IMR-90 (cell line): Measurements from ENCODE around the gene MRE11. TPM values are rescaled to one million over a fixed set of nuclear protein-coding genes. Genes with fewer than 3 reads are reported as not detected.

ENCODE experiments used
- ATAC-seq: fragments of 200-7000 bp; cut with Tn5 transposase; 2 replicates; pipeline ENCODE4 v1.9.1; 2020; ENCODE audit warnings: low read depth, mild to moderate bottlenecking, moderate library complexity
- BruUV-seq: library from RNA; stranded (reverse); fragments of 400-500 nt; replicated peaks from 2 replicates; lab custom pipeline; 2021; lab: Mats Ljungman, UMichigan
- CTCF ChIA-PET: fragments of 300-600 bp; formaldehyde crosslinking; extraction: SDS; loops from one replicate; lab custom pipeline; 2021; ENCODE audit warnings: antibody characterized with exemption; lab: Yijun Ruan, JAX
- POLR2A ChIA-PET: fragments of 300-600 bp; sonication (Branson Sonifier 250); formaldehyde crosslinking; loops from one replicate; lab custom pipeline; 2022; ENCODE audit warnings: antibody characterized with exemption; ENCODE audit not compliant: unreplicated experiment; lab: Charles Lee
- DNase-seq: peaks from one replicate; pipeline ENCODE4 v3.0.0; 2013
- H2AFZ ChIP-seq: replicated peaks from 2 replicates; pipeline ENCODE3; 2013; ENCODE audit warnings: low read length, mild to moderate bottlenecking; ENCODE audit not compliant: poor library complexity
- H2AK5ac ChIP-seq: 2 replicates; pipeline ENCODE4 v1.6.1; 2013; ENCODE audit warnings: low read depth, low read length, inconsistent platforms
- H2AK9ac ChIP-seq: replicated peaks from 2 replicates; pipeline ENCODE3; 2013; ENCODE audit warnings: mild to moderate bottlenecking, low read depth, low read length, moderate library complexity; ENCODE audit not compliant: poor library complexity
- H2BK120ac ChIP-seq: 2 replicates; pipeline ENCODE4 v1.6.1; 2013; ENCODE audit warnings: low read depth, low read length, inconsistent platforms
- H2BK15ac ChIP-seq: 3 replicates; pipeline ENCODE4 v1.6.1; 2013; ENCODE audit warnings: low read depth, low read length, inconsistent platforms
- H2BK20ac ChIP-seq: 2 replicates; pipeline ENCODE4 v1.6.1; 2013; ENCODE audit warnings: low read depth, mild to moderate bottlenecking, inconsistent platforms, low read length, moderate library complexity
- H2BK5ac ChIP-seq: 2 replicates; pipeline ENCODE4 v1.6.1; 2013; ENCODE audit warnings: mild to moderate bottlenecking, low read depth, low read length, inconsistent platforms; ENCODE audit not compliant: poor library complexity, severe bottlenecking
- H3K14ac ChIP-seq: replicated peaks from 2 replicates; pipeline ENCODE4 v1.6.1; 2013; ENCODE audit warnings: low read depth, low read length, inconsistent platforms
- H3K18ac ChIP-seq: 2 replicates; pipeline ENCODE4 v1.6.1; 2013; ENCODE audit warnings: low read depth, low read length, control low read depth
- H3K23ac ChIP-seq: 2 replicates; pipeline ENCODE4 v1.6.1; 2013; ENCODE audit warnings: low read depth, low read length, inconsistent platforms
- H3K27ac ChIP-seq: 2 replicates; pipeline ENCODE4 v1.5.1; 2013; ENCODE audit warnings: mild to moderate bottlenecking, control low read depth, low read length; ENCODE audit not compliant: insufficient read depth
- H3K27me3 ChIP-seq: 2 replicates; pipeline ENCODE4 v1.6.1; 2013; ENCODE audit warnings: low read length; ENCODE audit not compliant: control insufficient read depth, insufficient read depth
- H3K36me3 ChIP-seq: 2 replicates; pipeline ENCODE4 v1.6.1; 2013; ENCODE audit warnings: low read length, mixed read lengths; ENCODE audit not compliant: control insufficient read depth, insufficient read depth
- H3K4ac ChIP-seq: 2 replicates; pipeline ENCODE4 v1.6.1; 2013; ENCODE audit warnings: low read depth, low read length, inconsistent platforms
- H3K4me1 ChIP-seq: 2 replicates; pipeline ENCODE4 v1.6.1; 2013; ENCODE audit warnings: low read length, mixed read lengths; ENCODE audit not compliant: control insufficient read depth, insufficient read depth
- H3K4me2 ChIP-seq: 2 replicates; pipeline ENCODE4 v1.6.1; 2013; ENCODE audit warnings: low read depth, mild to moderate bottlenecking, control low read depth, low read length, moderate library complexity
- H3K4me3 ChIP-seq: 2 replicates; pipeline ENCODE4 v1.5.1; 2013; ENCODE audit warnings: low read depth, mild to moderate bottlenecking, control low read depth, low read length, moderate library complexity; ENCODE audit not compliant: insufficient read depth
- H3K56ac ChIP-seq: 2 replicates; pipeline ENCODE4 v1.6.1; 2013; ENCODE audit warnings: low read length, inconsistent platforms; ENCODE audit not compliant: insufficient read depth; ENCODE audit errors: extremely low read depth
- H3K79me1 ChIP-seq, 2 experiments: 2 replicates each; pipeline ENCODE4 v1.6.1; 2013; ENCODE audit warnings: low read length in 2 of 2, inconsistent platforms in 1 of 2, low read depth in 1 of 2
- H3K9ac ChIP-seq: 2 replicates; pipeline ENCODE4 v1.6.1; 2013; ENCODE audit warnings: low read depth, low read length, control low read depth
- H3K9me1 ChIP-seq: 2 replicates; pipeline ENCODE4 v1.6.1; 2013; ENCODE audit warnings: low read length, inconsistent platforms; ENCODE audit not compliant: insufficient read depth
- H3K9me3 ChIP-seq: 2 replicates; pipeline ENCODE4 v1.6.1; 2013; ENCODE audit warnings: low read length; ENCODE audit not compliant: control insufficient read depth, insufficient read depth
- H4K20me1 ChIP-seq: 2 replicates; pipeline ENCODE4 v1.6.1; 2013; ENCODE audit warnings: low read length, inconsistent platforms; ENCODE audit not compliant: insufficient read depth
- H4K5ac ChIP-seq: 2 replicates; pipeline ENCODE4 v1.6.1; 2013; ENCODE audit warnings: mild to moderate bottlenecking, low read depth, low read length, control low read depth
- H4K8ac ChIP-seq, 2 experiments: 2 replicates each; pipeline ENCODE4 v1.6.1; 2013; ENCODE audit warnings: low read depth in 2 of 2, low read length in 2 of 2, control low read depth in 1 of 2, inconsistent platforms in 1 of 2
- H4K91ac ChIP-seq: 2 replicates; pipeline ENCODE4 v1.6.1; 2013; ENCODE audit warnings: low read depth, low read length, inconsistent platforms; ENCODE audit not compliant: insufficient read depth
- BHLHE40 ChIP-seq: fragments of 150-350 bp; IDR thresholded peaks from 2 replicates; pipeline ENCODE4 v1.6.1; 2016; ENCODE audit warnings: mild to moderate bottlenecking, low read depth, low read length
- CEBPB ChIP-seq: IDR thresholded peaks from 2 replicates; pipeline ENCODE4 v1.6.1; 2012; ENCODE audit warnings: low read depth, low read length, improper control_type of control experiment
- CTCF ChIP-seq: conservative IDR thresholded peaks from 2 replicates; pipeline ENCODE4 v1.5.1; 2012; ENCODE audit warnings: mild to moderate bottlenecking, low read depth, low read length, improper control_type of control experiment
- FOS ChIP-seq: fragments of 150-350 bp; IDR thresholded peaks from 2 replicates; pipeline ENCODE4 v1.6.1; 2016; ENCODE audit warnings: low read depth, low read length
- MAZ ChIP-seq: IDR thresholded peaks from 2 replicates; pipeline ENCODE4 v1.6.1; 2012; ENCODE audit warnings: low read depth, mild to moderate bottlenecking, low read length, improper control_type of control experiment, moderate library complexity, borderline replicate concordance
- NFE2L2 ChIP-seq: fragments of 150-350 bp; IDR thresholded peaks from 2 replicates; pipeline ENCODE4 v1.6.1; 2016; ENCODE audit warnings: low read depth, mild to moderate bottlenecking, low read length
- RCOR1 ChIP-seq: IDR thresholded peaks from 2 replicates; pipeline ENCODE4 v1.6.1; 2012; ENCODE audit warnings: mild to moderate bottlenecking, low read length, improper control_type of control experiment; ENCODE audit not compliant: insufficient replicate concordance
- SMC3 ChIP-seq: fragments of 150-350 bp; IDR thresholded peaks from 2 replicates; pipeline ENCODE4 v1.6.1; 2016; ENCODE audit warnings: low read depth, mild to moderate bottlenecking, antibody characterized with exemption, low read length, moderate library complexity
- dilution Hi-C: fragments of 300-500 bp; cut with HindIII; formaldehyde crosslinking; loops from one replicate; pipeline ENCODE4 v1.14.3; 2018; ENCODE audit warnings: low sequenced_read_pairs; ENCODE audit not compliant: unreplicated experiment
- in situ Hi-C: fragments of 300-500 bp; cut with MboI; formaldehyde crosslinking; loops from 3 replicates; pipeline ENCODE4 v1.14.3; 2019; ENCODE audit warnings: low sequenced_read_pairs, inconsistent platforms, mixed read lengths
- intact Hi-C: fragments of 100-400 bp; cut with micrococcal nuclease; formaldehyde crosslinking; loops from 2 replicates; pipeline ENCODE4 v1.10.0; 2022
- polyA plus RNA-seq, 3 experiments: library from polyadenylated mRNA; depleted of rRNA; stranded (reverse); fragments of >200 nt; gene quantifications; 2 replicates each; pipeline ENCODE4 v1.2.3, GENCODE V29; 2012; ENCODE audit warnings: low replicate concordance in 1 of 3
- total RNA-seq: library from RNA; depleted of rRNA; stranded (reverse); fragments of >200 nt; gene quantifications from 2 replicates; pipeline ENCODE4 v1.2.3, GENCODE V29; 2012

The MRE11 gene
- total and polyA plus RNA-seq, 2 of the 4 experiments (the other 2 are of a cell fraction): 9.0 to 15.6 TPM

- no peak overlapping the region for H4K91ac ChIP-seq
- no peak overlapping the region for H3K4ac ChIP-seq
- dilution Hi-C loops: no loop called here
- no peak overlapping the region for H3K14ac ChIP-seq
- H3K9me3 ChIP-seq: no peaks in the 10 kb centered on the region
- H2AK5ac ChIP-seq: no peak overlapping the region
- no peak overlapping the region for H3K56ac ChIP-seq
- H3K18ac ChIP-seq: no peak overlapping the region
- H4K5ac ChIP-seq: no peak overlapping the region
- no peak overlapping the region for H2BK120ac ChIP-seq
- H2BK5ac ChIP-seq: no peak overlapping the region
- no peaks in the 10 kb centered on the region for H3K79me1 ChIP-seq
- peaks cover 3% of the 10 kb centered on the region for H3K4me1 ChIP-seq
- H2BK20ac ChIP-seq: no peak overlapping the region
- no peak overlapping the region for H2AK9ac ChIP-seq
- ChIA-PET POLR2A (no interaction called here), CTCF (interaction anchor here (0.6 kb wide), 1 partner anchor 528 kb away, joined by 5 read pairs; no protein-coding TSS in a partner anchor)
- H4K20me1 ChIP-seq: no peaks in the 10 kb centered on the region
- no peak overlapping the region for H3K23ac ChIP-seq
- H3K36me3 ChIP-seq: no peaks in the 10 kb centered on the region
- no peak overlapping the region for H4K8ac ChIP-seq
- ATAC-seq: no peak
- no peak overlapping the region for H3K4me3 ChIP-seq
- no peak overlapping the region for H2AFZ ChIP-seq
- no peak overlapping the region for H2BK15ac ChIP-seq
- H3K27me3 ChIP-seq: peaks cover 5% of the 10 kb centered on the region; the same call in 1 of the 2 replicates
- TF ChIP-seq FOS: no peak
- no peak for TF ChIP-seq BHLHE40
- TF ChIP-seq CTCF: no peak
- TF ChIP-seq RCOR1: no peak
- TF ChIP-seq MAZ: no peak
- no peak for TF ChIP-seq NFE2L2
- no peak for TF ChIP-seq CEBPB
- no peak for TF ChIP-seq SMC3
- 0 out of 2 replicates have a peak, but pooled peaks cover 3% of the 10 kb centered on the region for H3K9me1 ChIP-seq
- no TSS peak for BruUV-seq
- in situ Hi-C loops: no loop called here
- intact Hi-C loops: no loop called here
- no peak for DNase-seq
- no peak overlapping the region for H3K9ac ChIP-seq
- H3K4me2 ChIP-seq: no peak overlapping the region
- no peak overlapping the region for H3K27ac ChIP-seq
Observed at GRCh38 chr11:94536386-94536785, 42.7 kb upstream of the MRE11 start.
